Measurements from ENCODE around the gene INPP4A.
"Not testable (repeated sequence)": the region's sequence is repeated elsewhere in the genome, so short reads cannot be mapped to it uniquely, and the experiment has no call there.

Gene INPP4A

DNA sequence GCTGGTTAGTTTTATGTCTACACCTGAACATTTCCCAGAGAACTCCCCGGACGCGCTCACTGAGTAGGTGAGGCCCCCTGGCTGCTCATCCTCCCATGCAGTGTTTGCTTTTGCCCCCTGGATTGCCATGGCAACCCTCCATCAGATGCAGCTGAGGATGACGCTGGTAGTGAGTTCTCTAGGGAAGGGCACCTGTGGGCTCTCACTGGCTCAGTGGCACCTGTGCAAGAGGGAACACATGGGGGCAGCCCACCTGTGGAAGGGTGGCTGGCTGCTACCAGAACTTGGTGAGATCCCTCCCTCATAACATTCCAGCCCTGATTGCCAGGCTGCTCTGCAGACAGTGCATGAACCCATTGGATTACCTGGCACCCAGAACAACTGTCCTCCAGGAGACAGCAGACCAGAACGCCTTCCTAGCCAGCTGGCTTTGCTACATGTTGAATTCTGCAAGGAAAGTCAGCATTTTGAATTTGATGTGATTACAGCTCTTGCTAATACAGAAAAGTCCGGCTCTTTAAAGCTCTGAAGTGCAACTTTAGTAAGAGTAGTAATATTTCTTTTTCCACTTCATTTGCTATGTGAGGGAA is 142.0 kb downstream of the INPP4A start:
- DNase-seq (ENCODE audit: low read depth) = no peak

DNA sequence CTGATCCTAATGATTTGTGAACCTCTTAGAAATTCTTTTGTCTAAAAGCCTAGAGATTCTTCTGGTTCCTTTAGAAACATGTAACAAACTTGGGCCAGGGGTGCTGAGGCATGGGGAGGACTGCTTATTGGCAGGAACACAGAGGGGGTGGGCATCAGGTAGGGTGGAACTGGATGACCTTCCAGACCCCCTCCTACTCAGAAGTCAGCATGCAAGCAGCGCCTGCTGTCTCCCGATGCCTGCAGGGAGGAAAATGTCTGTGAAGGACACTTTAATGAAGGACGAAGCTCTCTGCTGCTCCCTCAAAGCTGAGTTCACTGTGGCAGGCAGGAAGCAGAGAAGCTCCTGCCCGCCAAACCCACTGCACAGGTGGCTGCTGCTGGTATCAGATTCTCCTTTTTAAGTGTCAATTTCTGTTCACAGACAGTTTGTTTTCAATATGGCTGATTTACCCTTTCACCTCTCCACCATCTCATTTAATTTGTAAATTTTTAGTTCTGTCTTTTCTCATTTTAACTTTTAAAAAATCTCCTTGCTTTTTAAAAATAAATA is 144.3 kb downstream of the INPP4A start:
- DNase-seq (ENCODE audit: low read depth) = no peak

DNA sequence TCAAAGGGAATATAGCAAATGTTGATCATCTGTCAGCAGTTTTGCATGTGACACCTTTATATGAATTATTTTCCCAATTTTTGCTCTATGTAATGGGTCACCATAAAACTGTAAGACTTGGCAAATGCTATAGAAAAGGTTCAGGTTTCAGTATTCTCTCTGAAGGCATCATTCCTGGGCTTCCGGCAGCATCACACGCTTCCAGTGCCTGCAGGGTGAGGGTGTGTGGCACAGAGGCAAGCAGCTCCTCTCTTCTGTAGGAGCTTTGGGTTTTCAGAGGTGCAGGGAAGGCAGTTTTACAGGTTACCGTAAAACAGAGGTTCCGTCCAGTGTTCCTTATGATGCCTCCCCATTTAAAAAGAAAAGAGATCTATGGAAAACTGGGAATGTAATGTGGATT is 144.8 kb downstream of the INPP4A start:
- no peak for DNase-seq (ENCODE audit: low read depth)

DNA sequence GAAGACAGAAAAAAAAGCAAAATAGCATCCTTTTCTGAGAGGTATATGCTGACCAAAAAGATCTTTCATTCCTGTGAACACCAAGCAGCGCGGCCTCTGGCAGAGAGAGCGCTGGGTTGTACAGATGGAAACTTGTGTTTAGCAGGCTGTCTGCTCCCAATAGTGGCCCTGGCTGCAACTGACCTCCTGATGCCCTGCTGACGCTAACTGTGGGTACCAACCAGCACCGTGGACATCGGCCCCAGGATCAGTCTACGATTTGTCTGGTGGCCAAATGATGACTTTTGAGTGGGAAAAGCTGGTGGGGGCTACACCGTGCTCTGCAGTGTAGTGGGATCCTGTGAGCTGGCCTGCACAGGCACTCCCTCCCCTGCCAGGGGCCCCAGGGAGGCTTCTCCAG is 147.9 kb downstream of the INPP4A start:
- DNase-seq (ENCODE audit: low read depth) = no peak

DNA sequence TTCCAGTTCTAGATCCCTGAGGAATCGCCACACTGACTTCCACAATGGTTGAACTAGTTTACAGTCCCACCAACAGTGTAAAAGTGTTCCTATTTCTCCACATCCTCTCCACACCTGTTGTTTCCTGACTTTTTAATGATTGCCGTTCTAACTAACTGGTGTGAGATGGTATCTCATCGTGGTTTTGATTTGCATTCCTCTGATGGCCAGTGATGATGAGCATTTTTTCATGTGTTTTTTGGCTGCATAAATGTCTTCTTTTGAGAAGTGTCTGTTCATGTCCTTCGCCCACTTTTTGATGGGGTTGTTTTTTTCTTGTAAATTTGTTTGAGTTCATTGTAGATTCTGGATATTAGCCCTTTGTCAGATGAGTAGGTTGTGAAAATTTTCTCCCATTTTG is 150.0 kb downstream of the INPP4A start:
- not testable (repeated sequence) for DNase-seq (ENCODE audit: low read depth)

DNA sequence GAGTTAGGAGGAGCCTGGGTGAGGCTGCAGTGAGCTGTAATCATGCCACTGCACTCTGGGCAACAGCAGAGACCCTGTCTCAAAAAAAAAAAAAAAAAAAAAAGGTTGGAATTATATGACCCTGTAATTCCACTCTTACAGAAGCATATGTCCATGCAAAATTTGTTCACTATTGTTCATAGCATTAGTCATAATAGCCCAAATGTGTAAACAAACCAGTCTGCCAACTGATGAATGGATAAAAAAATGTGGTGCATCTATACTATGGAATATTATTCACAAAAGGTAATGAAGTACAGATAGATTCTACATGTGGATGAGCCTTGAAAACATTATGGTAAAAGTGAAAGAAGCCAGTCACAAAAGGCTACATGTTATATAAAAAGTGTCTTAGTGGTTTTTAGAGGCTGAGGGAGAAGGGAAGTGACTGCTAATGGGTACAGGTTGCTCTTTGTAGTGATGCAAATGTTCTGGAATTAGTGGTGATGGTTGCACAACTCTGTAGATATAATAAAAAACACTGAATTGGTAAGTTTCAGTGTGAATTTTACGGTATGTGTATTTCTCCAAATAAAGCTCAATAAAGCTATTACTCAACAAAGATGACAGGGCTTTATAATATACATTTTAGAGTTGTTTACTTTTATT is 154.2 kb downstream of the INPP4A start:
- no peak for DNase-seq (ENCODE audit: low read depth)

DNA sequence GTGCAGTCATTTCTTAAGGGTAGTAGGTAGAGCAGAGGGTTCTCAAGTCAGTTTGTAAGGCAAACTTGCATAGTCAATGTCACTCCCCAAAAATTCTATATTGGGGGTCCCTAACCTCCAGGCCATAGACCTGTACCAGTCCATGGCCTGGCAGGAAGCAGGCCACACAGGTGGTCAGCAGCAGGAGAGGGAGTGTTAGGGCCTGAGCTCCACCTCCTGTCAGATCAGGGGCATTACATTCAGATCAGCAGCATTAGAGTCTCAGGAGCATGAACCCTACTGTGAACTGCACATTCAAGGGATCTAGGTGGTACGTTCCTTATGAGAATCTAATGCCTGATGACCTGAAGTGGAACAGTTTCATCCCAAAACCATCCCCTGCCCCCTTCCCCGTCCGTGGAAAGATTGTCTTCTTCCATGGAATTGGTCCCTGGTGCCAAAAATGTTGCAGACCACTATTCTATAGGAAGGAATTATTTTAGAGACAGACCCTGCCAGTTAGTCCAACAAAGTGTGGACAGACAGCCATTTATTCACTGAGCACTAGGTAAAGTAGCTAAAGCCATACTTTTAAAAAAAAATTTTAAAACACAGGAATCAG is 157.0 kb downstream of the INPP4A start:
- DNase-seq (ENCODE audit: low read depth) = no peak

DNA sequence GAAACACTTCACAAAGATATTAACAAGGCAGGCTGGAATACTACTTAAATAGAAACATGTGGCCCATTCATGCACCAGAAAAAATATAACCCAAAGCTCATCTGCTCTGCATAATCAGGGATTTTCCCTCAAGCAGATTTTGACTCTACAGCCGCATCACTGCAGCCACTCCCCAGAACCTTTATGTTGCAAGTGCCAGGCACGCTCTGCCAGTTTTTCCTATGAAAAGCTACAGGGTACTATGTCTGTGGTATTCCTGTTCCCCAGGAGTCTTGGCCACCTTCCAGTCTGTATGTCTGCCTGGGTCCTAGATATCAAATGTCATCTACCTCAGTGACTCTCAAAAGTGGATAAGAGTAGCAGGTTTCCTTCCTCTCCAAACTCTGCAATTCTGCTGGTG is 159.9 kb downstream of the INPP4A start:
- no peak for DNase-seq (ENCODE audit: low read depth)

DNA sequence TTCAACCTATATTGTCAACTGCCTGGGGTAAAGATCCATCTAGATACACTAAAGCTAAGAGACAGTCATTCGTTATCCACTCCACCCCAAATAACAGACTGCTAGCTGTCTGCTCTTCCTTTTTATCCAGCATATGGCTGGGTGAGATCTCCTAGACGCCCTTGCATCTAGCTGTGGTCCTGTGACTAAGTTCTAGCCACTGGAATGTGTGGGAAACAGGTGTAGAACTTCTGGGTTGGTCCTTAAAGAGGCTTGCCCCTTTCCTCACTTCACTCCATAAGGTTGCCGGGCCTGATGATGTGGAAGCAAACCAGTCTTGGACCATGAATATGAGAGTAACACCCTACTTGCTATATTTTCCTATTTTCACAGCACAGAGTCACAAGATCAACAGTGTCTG is 160.4 kb downstream of the INPP4A start:
- DNase-seq (ENCODE audit: low read depth) = no peak

DNA sequence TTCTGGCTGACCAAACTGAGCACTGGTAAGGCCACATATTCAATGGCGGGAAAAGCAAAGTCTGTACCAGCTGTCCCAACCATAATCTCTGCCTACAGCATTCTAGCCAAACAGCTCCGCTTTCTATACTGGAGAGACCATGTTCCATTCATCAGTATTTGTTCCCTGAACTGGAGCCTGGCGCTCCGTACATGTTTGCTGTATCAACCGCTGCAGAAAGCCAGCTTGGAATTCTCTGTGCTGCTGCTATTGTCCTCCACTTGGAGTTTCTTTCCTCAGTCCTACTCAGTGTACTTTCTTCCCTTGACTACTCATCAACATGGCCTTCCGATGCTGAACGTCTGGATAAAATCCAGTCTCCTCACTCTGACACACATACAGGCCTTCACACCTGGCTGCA is 161.8 kb downstream of the INPP4A start:
- no peak for DNase-seq (ENCODE audit: low read depth)

DNA sequence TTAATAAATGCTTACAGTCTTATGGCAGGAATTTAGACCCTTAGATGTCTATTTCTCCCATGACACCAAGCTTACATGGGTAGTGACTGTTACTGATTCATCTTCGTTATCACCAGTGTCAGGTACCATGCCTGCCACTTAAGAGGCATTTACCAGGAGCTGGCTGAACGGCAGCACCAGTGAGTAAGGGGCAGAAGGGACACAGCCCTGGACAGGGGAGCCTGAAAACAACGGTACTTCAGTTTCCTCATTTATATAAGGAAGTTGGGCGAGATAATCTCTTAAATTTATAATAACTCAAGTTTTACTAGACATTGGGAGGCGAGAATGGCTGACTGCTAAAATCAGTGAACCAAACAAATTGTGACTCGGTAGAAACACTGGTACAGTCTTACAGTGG is 162.4 kb downstream of the INPP4A start:
- no peak for DNase-seq (ENCODE audit: low read depth)

DNA sequence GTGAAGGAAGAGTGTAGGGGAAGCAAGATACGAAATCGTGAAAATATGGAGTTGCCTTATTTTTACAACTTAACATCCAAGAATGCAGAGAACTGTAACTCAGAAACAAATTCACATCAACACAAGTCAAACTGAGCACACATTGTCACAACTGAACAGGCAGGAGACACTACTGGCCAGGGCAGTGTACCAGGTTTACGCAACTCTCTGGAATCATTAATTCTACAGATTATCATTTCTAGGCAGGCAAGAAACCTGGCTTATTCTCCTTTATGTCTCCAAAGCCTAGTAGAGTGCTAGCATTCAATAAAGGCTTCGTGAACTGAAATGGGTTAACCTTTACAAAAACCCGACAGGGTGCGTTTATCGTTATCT is 163.1 kb downstream of the INPP4A start:
- no peak for DNase-seq (ENCODE audit: low read depth)

DNA sequence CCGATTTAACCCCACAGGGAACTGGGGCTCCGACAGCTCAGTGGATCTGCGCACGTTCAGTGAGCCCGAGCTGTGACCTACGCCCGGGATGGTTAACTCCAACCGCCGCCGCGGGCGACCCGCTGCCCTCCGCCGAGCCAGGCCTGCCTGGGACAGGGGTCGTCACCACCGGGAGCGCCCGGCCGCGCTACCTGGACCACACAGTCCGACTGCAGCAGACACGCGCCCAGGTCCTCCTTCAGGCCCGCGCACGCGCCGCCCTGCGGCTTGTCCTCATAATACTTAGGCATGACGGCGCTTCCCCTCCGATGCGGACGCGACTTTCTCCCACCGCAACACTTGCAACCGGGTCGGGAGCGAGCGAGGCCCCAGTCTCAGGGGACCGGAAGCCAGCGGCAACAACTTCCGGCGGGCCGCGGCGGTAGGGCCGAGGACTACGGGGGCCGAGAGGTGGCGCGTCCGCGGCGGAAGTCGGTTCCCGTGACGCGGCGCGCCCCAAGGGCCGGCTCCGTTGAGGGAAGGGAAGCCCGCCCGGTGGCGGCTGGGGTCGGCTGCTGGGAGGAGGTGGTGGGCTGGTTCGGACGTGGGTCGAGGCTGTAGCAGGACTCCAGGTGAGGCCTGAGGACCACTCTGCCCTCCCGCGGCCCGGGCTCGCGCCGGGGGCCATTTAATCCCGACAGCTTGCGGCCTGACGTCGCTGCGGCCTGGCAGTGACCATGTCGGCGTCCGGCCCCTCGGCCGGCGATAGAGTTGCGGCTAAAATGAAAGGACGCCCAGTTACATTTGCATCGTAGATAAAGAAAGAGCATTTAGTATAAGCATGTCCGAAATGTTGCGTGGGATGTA is 163.7 kb downstream of the INPP4A start, which contains the start of the genes COA5 and UNC50:
TSS of gene COA5 (minus strand) at position 397 of the 846 bp plus-strand sequence. CDS start at position 290, 107 bp downstream.
TSS of gene UNC50 (plus strand) at position 474 of the 846 bp plus-strand sequence. CDS start 1,171 bp downstream, outside the sequence.
- DNase-seq (ENCODE audit: low read depth) = peak; percentile 80

DNA sequence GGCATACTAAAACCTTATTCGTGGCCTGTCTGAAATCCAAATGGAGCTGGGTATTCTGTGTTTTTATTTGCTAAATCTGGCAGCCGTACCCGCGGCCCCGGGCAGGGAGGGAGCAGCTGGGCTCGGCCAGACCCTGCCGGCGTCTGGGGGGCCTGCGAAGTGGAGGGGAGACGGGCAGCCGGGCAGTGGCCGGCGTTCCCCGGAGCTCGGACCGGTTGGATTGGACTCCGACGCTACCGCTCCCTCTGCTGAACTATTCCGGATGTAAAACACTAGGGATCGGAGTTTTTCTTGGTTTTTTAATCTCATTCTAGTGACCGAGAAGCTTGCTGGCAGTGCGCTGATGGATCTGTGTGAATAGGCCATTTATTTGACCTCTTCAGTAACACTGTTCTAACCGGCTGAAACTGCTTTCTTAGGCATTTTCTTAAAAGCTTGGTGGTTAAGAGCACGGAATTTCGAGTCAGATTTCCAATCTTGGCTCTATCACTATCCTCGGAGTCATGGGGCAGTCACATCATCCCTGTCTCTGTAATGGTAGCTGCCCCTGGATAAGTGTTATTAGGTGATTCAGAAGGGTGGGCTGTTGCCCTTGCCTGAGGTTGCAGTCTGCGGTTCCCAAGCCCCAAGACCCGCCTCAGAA is 164.4 kb downstream of the INPP4A start:
- no peak for DNase-seq (ENCODE audit: low read depth)

DNA sequence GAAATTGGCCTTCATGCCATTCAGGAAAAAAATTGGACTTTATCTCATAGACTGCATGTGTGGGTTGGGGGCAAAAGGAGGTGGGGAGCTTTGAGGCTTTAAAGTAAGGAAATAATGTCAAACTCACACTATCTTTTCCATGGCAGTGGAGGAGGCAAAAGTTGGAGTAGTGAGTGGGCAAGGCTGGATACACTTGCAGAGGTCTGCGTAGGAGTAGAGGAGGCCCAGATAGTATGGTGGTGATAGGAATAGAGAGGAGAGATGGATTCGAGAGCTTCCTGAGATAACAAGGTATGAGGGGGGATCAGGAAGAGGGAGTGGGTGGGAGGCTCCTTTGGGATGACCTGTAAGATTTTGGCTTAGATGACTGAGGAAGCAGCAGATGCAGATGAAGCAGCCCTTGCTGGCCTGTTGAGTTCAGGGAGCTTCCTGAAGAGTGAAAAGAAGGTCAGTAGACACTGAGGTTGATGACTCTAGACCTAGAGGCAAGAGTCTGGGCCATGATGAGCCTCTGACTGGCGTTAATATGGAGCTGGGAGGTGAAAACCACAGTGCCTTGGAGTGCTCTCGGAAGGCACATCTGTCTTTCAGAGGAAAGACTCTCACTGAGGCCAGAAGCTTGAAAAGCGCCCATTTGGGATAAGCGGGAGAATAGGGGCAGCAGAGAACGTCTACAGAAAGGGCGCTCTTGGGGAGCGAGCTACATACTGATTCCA is 169.5 kb downstream of the INPP4A start:
- DNase-seq (ENCODE audit: low read depth) = no peak

DNA sequence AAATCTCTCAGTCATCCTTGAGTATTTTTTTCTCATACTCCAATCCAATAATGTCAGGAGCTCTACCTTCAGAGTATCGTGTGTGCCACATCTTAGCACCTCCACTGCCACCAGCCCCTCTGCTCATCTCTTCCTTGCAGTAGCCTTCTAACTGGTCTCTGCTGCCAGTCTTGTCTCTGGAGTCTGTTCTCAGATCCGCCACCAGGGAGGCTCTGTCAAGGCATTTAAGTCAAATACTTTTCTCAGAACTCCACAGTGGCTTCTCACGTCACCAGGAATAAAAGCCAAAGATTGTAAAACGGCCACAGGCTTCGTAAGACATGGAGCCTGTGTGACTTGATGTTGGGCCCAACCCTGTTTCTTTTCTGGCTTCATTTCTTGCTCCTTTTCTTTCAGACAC is 170.8 kb downstream of the INPP4A start:
- no peak for DNase-seq (ENCODE audit: low read depth)

DNA sequence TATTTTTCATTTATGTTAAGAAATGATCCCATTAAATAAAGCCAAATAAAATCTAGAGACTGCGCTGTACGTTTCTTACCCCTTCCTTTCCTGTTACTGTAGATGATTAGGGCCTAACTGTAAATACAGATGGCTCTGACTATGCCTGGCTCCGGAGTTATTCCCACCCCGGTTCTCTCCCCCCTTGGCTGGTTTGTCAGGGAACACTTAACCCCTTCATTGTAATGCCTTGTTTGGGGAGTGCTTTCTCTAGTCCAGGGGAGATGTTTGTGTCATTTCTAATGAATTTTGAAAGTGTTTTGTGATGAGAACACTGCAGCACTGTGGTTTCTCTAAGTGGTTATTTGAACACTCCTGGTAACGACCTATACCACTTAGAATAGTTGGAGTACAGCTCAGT is 172.5 kb downstream of the INPP4A start:
- DNase-seq (ENCODE audit: low read depth) = no peak

DNA sequence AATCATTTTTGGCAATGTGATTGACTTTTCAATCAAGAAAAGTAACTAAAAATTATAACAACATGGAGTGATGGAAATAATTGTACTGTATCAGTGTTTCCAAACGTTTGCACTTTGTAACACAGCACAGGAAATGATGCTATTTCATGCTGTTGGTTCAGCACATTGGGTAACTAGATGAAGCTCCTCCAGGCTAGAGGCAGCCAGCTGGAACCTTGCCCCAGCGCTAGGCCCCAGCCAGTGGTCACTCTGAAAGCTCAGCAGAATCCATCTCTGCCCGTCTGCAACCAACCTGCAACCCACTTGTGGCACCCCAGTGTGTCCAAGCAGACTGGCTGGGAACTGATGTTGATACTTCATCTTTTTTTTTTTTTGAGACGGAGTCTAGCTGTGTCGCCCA is 179.0 kb downstream of the INPP4A start:
- no peak for DNase-seq (ENCODE audit: low read depth)

DNA sequence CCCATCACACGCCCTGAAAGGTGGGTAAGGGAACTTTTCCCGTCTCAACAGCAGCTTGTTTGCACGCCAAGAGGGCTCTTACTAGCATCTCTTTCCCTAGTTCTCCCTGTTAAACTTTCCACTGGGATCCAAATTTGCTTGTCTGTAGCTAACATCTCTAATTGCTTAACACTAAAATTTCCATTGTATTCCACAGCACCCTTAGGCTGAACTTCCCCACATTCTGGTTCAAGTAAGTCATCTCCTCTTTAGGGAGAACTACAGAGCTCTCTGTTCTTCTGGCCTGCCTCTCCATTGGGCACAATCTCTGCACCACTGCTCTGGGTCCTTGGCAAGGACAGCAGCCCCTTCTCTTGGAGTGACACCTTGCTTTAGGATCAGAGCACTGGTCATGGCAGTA is 187.7 kb downstream of the INPP4A start:
- no peak for DNase-seq (ENCODE audit: low read depth)

DNA sequence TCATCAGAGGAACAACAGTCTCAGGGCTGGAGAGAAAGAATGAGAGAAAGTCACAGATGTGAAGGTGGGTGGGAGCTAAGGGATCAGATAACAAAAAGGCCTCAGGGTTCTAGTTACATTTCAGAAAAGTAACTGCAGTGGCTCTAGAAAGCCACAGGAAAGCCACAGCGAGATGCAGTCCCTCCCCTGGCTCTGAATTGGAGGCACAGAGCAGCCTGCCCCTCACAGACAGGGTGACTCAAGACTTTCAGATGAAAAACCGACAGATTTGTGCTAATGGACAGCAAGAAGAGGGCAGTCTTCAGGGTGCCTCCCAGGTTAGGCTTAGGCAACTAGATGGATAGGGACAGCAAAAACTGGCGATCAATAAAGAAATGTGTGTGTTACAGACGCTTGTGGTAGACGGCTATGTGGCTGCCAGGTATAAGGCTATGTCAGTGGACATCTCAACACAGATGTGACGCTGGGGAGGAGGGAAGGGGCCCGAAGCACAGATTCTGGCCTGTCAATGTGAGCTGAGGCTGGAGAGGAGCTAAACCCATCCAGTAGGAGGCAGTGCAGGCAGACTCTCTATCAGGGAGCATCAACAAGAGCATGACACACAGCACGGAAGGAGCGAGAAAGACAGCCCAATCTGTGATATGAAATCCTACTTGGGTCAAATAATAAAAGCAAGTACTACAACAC is 189.9 kb downstream of the INPP4A start:
- DNase-seq (ENCODE audit: low read depth) = peak; percentile 17
